Measurements from ENCODE around the gene APOL2.
A peak's percentile ranks its signal among the peaks of the same experiment; 100 is the strongest.
"Not testable (repeated sequence)": the region's sequence is repeated elsewhere in the genome, so short reads cannot be mapped to it uniquely, and the experiment has no call there.

Gene APOL2

DNA sequence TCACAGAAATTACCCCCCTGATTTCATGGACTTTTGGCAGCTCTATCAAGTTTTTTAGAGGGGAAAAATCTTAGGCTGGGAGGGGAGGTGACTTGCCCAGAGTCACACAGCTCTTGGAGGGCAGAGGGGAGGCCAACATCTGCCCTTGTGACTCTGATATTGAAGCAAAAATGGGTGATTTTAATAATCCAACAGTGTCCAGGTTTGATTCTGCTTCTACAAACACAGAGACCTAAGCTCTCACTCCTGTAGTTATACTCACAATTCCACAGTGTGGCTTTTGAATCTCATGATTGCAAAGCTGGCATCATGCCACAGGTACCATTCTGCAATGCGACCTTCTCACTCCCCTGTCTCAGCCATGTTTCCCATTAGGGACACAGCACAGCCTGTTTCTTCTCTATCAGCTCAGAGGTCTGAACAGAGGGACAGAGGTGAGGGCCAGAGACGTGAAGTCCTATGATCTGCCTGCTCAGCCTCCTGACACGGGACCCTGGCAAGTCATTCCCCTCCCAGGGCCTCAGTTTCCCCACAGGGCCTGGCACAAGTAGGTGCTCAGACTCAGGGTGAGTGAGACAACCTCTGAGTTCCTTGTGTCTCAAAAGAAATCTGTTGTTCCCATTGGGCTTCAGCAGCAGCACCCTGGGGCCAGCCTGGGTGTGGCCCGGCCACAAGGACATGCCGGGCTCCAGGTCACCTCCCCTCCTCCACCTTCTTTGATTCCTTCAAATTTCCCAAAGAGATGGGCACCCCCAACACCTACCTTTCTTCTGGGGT, 766 bp downstream of the APOL2 start:
- DNase-seq, result no peak

DNA sequence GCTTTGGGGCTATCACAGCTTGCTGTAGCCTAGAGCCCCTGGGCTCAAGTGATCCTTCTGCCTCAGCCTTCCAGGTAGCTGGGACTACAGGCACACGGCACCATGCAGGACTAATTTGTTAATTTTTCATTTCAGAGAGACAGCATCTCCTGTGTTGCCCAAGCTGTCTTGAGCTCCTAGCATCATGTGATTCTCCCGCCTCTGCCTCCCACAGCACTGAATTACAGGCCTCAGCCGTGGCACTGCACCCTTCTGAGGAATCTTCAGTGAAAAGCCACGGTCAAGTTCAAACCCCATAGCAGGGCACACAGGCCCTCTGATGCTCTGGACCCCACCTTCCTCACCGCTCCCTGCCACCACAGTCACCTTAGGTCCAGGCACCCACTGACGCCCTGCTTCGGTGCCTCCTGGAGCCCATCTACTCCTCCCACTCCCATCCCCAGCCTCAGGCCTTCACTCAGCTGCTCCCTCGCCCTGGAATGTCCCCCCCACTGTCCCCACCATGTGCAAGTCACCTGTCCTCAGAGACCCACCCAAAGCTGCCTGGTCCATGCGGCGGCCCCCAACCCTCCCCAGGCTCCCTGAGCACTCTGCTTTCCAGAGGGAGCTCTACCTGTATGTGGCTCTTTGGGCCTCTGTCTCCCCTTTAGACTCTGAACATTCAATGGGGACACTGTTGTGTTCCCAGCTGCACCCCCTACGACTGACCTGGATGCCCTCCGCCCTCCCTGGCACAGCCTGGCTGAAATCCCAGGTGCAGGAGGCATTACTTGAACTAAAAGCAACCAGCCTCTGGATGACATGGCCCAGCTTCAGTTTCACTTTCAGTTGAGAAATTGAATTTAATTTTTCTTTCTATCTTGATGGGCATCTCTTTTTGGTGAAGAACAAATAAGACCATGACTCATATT, 1.6 kb downstream of the APOL2 start:
- no peak for DNase-seq

DNA sequence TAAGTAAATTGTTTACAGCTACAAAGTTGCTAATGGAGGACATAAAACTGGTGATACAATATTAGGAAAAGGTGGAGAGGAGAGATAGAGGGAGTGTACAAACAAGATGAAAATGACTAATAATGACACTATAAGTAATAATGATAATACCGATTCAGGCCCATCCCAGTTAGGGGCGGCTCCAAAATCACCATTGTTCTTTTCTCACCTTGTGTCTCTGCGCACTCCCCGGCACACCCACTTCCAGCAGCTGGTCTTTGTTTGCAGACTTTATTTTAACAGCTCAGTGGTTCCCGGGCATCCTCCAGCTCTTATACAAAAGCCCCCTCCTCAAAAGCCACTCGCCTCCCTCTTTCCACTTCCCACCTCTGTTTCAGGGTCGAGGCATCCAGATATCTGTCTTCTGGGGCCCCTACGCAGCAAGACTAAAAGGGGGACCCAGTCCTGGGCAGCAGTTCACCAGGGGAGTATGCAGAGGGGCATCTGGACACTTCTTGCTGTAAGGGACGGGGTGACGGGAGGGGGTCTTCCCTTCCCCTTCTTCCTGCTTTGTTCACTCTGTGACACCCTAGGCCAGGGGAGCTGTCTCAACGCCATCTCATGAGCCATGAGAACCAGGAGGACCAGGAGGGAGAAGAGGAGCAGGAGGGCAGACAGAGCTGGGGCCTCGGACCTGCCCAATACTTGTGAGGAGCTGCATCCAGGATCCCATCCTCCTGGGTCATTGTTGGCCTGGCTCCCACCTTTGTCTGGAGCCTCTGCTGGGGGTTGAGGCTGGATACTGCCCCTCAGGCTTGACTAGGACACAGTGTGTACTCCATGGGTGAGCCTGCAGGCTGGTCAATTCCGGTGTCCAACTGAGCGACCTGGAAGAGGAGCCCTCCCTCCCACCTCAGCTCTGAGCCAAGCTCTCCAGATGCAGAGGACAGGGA, 2.7 kb downstream of the APOL2 start:
- no peak for DNase-seq

DNA sequence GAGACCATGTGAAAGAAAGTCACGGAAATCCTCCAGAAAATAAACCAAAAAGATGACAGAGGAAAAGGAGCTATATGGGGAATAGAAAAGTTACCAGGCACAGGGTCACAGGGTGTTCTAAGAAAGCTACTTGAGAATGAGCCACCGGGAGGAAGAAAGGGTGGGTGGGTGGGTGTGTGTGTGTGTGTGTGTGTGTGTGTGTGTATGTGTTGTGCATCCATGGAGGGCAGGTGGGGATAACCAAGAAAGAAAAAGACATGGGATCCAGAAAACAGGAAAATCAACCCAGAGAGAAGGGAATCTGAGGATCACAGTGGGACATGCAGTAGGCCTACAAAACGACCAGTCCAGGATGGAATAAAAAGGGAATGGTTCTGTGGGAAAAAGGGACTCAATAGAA, 3.7 kb downstream of the APOL2 start:
- DNase-seq, result no peak

DNA sequence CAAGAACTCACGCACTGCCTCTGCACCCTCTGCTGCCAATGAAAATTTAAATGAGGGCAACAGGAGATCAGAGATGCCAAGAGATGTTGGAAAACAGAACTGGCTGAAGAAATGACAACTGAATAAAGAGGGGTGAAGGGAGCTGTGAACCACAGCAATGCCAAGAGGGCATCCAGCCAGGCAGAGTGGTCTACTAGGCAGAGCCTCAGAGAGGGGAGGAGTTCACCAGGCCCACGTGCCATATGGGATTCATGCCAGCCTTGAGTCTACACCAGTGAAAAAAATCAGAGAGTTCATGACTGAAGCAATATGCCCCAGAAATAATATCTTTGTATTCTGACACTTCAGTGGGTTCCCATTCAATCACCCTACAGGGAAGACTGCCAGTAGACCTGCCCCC, 4.4 kb downstream of the APOL2 start:
- no peak for DNase-seq

DNA sequence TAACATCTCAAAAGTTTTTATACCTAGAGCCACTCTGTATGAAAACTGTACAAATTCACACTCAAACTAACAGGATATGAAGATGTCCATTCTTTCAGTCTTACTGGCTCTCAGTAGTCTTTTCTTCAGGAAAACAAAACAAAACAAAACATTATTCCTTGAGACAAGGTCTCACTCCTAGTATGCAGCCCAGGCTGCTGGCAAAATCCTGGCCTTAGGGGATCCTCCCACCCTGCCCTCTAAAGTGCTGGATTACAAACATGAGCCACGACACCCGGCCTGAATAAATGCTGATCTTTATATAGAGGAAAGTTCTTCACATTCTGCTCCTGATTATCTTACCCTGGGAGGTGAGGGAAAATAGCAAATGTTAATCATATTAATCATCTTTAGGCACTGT, 5.1 kb downstream of the APOL2 start:
- DNase-seq, result no peak

DNA sequence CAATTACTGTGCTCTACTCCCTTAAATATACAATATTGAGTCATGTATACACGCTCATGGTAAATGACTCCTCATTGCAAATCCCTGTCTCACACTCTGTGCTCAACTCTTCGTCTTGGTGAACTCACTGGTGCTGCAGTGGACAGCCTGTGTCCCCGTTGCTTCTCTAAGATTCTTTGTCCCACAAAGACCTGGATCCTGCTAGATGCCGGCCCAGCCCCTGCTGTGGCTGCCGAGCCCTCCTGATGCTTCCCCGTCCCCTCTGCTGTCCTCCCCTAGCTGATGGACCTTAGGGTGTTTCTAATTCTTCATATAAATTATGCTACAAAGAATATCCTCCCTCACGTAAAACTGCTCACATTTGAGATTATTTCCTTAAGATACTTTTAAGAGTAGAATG, 5.5 kb downstream of the APOL2 start:
- no peak for DNase-seq

DNA sequence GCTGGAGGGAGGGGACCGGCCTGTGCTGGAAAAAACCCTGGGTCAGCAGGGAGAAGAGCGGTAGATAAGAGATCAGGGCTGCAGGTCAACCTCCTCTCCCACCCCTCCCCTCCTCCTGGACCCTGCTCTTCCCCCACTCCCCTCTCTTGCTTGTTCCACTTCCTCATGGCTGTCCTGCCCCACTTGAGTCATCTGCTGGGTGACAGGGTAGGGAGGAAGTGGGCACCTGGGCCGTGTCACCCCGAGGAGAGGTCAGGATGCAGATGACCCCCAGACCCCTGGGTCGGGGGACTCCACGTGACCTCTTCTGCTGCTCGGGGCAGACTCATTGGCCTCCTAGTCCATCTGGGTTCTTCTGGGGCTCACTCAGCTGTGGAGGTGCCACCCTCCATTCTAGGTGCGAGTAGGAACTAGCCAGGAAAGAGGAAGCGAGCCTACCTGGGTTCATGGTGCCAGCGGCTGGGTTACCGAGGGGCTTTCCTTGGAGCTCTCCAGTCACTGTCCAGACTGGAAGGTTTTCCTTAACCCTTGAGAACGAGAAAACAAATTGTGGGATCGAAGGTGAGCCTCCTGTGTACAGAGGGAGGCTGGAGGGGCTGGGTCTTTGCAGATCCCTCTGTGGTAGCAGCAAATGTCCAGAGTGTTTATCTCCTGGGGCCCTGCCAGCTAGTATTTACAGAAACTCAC, 6.5 kb downstream of the APOL2 start:
- no peak for DNase-seq

DNA sequence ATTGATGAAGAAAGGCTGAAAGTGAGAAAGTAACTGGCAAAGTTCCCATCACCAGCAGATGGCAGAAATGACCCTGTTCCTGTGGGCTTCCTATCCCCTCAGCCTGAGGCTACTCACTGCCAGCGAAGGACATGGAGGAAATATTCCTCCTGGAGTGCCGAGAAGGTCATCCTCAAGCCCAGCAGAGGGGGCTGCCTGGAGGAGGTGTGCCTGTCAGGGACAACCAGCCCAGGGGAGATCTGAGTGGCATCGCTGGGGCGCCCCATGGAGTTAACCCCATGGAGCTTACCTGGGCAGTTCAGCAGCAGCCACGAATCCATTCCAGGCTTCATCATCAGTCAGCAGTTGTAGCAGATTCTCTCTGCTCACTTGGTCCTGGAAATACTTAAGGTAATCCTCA, 8.3 kb downstream of the APOL2 start:
- not testable (repeated sequence) for DNase-seq

DNA sequence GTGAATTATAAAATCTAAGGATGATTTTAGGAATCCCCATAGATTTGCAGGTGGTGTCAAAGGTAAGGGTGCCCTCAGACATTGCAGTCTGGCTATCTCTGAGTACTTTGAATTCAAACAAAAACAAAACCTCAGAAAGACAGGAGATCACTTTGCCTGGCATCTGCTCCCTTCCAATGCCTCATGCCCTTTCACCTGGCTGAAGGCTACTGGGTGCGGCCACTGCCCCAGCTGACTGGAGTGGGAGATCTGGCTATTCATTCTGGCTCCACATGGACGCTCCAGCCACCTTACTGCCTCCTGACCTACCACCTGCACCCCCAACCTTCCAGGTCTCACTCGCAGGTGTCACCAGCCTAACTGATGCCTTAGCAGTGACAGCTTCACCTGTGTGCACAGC, 9.7 kb downstream of the APOL2 start:
- DNase-seq, result not testable (repeated sequence)

DNA sequence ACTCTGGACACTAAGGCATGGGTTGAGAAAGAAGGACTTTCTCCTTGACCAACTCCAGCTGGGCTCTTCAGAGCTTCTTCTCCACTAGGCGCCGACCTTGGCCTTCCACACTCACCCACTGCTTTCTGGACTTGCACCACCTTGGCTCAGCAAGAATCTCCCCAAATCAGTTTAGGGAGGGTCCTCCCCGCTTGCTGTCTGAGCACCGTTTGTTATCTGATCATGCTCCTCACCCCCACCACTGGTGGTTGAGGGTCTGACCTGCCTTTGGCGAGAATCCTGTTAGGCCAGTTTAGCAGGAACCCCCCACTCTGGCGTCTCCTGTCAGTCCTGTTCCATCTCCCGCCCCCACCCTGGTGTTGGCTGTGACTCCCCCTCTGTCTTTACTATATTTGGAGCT, 10.4 kb downstream of the APOL2 start:
- no peak for DNase-seq

DNA sequence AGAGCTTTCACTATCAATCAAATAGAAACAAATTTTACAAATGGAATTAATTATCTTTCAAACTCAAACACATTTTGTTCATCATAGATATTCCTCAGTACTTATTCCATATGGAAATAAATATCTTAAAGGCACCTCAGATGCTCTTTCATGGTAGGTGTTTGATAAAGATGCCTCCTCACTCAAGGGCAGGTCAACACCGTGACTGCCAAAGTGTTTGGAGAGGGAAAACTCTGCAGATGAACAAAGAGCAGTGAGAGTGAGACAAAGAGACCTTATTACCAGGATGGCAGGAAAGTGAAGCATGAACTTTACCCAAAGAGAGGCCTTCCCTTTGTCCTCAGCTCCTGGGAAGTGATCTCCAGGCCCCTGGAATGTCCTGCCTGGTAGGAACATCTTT, 11.0 kb downstream of the APOL2 start:
- not testable (repeated sequence) for DNase-seq

DNA sequence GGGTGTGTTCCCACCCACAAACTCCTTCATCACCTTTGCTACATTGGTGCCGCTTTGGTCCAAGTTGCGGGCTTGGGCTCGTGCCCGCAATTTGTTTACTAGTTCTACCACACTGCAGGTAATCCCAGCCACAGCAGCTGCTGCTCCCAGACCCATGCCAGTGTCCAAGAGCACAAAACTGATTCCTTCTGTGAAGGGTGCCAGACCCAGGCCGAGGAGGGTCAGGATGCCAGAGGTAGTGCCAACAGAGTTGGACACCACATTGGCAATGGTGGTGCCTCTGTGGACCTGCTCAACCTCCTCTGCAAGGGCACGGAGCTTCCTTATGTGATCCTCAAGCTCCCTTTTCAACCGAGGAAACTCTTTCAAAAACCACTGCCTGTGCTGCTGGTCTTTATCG, 11.5 kb downstream of the APOL2 start:
- no peak for DNase-seq

DNA sequence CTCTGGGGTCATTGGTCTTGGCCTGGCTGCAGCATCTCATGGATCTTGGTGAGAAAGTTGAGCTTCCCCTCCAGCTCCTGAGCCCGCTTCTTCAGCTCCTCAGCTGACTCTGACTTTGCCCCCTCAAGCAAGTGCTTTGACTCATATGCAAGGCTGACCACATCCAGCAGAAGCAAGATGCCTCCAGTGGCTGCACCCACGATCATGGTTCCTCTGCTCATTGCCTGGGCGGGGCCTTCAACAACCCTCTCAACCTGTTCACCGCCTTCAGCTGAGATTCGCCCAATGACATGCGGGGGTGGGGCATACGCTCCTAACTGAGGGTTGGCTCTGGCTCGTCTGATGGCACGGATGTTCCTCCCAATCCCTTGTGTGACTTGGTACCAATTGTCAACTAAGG, 11.9 kb downstream of the APOL2 start:
- DNase-seq, result no peak

DNA sequence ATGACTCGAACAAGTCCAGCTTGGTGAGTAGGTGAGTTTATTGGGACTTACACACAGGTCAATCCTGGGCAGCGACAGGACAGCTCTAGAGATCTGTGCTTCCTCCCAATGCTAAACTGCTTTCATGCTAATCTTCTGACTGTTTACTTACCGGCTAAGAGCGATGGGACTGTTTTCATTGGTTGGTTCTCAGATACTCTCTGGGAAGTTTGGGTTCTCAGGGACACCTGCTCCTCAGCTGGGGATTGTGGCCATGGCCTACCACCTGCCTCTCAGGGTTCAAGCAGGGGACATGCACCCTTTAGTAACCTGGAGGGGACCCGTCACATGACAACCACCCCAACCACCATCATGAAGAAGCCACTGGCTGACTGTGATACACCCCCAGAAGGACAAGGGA, 13.1 kb downstream of the APOL2 start:
- DNase-seq, result no peak

DNA sequence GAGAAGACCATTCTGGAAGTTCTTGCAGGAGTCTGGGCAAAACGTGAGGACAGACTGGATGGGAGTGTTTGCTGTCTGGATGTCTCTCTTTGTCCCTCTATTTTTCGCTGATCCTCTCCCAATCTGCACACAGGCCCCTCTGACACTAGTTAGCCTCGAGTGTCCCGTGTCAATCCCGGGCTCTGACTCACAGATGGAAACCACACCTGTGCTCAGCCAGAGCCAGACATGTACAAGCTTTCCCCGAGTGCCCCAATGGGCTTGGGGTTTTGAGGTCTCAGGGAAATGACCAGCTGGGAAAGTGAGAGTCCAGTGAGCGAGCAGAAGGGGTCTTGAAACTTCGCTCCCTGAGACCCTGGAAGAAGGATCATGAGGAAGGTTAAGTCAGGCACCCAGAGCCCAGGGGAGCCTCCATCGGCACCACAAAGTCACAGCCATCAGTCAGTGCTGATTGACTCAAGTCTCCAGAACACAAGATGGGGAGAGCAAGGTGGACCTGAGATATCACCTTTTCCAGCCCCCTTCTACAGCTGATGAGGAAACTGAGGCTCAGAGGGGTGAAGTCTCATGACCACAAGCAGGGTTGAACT, 13.9 kb downstream of the APOL2 start:
- DNase-seq, result no peak

DNA sequence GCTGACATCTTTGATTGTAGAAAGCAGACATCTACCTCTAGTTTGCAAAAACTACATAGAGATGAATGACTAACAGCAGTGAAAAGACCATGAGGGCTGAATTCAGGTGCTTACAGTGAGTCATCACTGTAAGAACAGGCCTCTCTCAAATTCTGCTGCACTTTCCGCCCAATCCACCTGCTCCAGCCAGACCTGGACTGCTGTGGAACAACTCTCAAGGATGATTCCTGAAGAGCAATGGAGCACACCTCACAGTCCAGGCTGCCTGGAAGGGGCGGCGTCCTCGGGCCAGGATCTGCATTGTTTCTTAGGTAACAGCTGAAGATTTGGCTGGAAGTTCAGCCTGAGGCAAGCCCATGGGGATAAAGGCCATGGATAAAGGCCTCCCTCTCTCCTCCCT, 15.1 kb downstream of the APOL2 start:
- DNase-seq, result no peak

DNA sequence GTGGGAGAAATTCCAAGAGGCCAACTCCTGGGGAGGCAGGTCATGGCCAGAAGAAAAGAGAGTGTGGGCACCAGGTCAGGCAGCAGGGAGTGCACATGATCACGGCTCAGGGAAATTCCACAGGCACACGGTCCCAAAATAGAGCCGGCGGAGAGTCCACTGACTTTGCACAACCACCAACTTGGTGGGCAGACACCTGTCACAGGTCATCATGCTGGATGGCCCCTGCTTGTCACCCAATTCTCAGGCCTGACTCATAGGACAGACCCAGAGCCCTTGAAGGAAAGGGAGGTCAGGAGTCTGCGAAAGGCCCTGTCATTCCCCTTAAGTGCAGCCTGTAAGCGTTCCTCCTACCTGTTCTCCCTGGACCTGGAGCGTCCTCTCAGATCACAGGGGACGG, 15.8 kb downstream of the APOL2 start:
- DNase-seq, result no peak

DNA sequence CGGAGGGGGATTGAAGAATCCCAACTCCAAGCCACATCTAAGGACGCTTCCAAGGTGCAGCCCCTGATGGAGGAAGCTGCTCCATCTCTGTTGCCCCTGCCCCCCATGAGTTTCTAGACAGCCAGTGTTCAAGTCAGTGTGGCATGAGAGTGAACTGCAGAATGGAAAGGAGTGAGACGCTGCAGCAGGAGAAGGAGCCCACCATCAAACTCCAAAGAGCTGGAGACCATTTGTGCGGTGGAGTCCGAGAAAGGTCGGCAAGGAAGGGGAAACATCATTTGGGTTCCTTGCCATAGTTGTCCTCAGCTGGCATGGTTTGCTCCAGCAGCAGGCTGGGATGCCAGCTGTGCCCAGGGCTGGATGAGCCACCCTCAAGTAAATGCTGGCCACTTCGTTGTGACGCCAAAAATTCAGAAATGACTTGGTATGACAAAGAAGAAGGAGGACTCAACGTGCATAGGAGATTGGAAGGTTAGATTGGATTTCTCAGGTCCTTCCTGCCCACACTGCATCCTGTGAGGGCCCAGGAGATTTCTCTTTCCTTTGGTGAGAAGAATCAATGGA, 16.4 kb downstream of the APOL2 start:
- DNase-seq, result no peak

DNA sequence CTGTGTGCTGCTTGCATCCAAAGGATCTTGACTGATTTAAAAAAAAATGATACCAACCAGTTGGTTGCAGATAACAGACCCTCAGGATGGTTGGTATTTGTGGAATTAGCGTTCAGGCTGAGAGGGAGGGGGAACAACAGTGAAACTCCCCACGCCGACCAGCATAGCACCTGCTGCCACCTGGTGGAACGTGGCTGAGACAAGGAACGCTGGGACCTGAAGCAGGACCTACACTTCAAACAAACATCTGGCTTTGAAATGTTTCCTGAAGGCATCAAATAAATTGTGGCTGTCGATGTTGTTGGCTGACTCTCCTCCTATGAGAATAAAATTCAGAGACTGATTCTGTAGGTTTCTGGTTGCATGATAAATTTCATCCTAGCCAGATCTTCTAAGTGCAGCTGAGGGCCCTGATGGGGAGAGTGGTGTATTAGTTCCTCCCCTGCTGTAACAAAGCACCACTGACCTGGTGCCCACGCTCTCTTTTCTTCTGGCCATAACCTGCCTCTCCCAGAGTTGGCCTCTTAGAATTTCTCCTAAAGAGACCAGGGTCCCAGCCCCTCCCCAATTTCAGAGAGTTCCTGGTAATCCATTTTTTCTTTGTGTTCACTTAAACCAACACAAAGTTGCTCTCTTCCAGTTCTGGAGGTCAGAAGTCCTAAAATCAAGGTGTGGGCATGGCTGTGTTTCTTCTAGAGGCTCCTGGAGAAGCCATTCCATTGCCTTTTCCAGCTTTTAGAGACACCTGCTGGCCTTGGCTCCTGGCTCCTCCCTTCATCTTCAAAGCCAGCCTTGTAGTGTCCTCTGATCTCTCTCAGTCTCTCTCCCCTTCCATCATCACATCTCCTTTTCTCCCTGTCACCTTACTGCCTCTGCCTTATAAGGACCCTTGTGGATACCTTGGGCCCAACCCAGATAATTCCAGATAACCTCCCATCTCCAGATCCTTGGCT, 17.3 kb downstream of the APOL2 start:
- peak; percentile 63 for DNase-seq
